Glutamatergic neuron (in vitro differentiated cells): Measurements from ENCODE around the gene PSMC3. TPM values are rescaled to one million over a fixed set of nuclear protein-coding genes. Genes with fewer than 3 reads are reported as not detected.

Source experiments
- DNase-seq: peaks from one replicate; pipeline ENCODE4 v3.0.0; 2022
- H3K27ac Mint-ChIP-seq: one replicate; pipeline ENCODE4 v1.8.0; 2020; ENCODE audit warnings: mild to moderate bottlenecking, mixed read lengths, inconsistent platforms; ENCODE audit not compliant: unreplicated experiment
- H3K27me3 Mint-ChIP-seq: one replicate; pipeline ENCODE4 v1.8.0; 2020; ENCODE audit warnings: mild to moderate bottlenecking, moderate library complexity, mixed read lengths, inconsistent platforms; ENCODE audit not compliant: unreplicated experiment
- H3K36me3 Mint-ChIP-seq: one replicate; pipeline ENCODE4 v1.8.0; 2020; ENCODE audit warnings: mild to moderate bottlenecking, mixed read lengths, inconsistent platforms; ENCODE audit not compliant: unreplicated experiment
- H3K4me1 Mint-ChIP-seq: one replicate; pipeline ENCODE4 v1.8.0; 2020; ENCODE audit warnings: mild to moderate bottlenecking, low read depth, mixed read lengths, inconsistent platforms; ENCODE audit not compliant: unreplicated experiment
- H3K4me3 Mint-ChIP-seq: one replicate; pipeline ENCODE4 v1.8.0; 2020; ENCODE audit warnings: mild to moderate bottlenecking, mixed read lengths, inconsistent platforms; ENCODE audit not compliant: unreplicated experiment
- H3K9me3 Mint-ChIP-seq: one replicate; pipeline ENCODE4 v1.8.0; 2020; ENCODE audit warnings: mild to moderate bottlenecking, moderate library complexity, mixed read lengths, inconsistent platforms; ENCODE audit not compliant: unreplicated experiment
- CTCF ChIP-seq: fragments of 200-600 bp; sonication (generic); IDR thresholded peaks from one replicate; pipeline ENCODE4 v1.5.0; 2021; ENCODE audit not compliant: partially characterized antibody, unreplicated experiment
- total RNA-seq: library from RNA; stranded (reverse); fragmentation: NEBNext Ultra II Directional; extraction: Animal tissue kit (Norgen Biotek cat#: 25700); gene quantifications from one replicate; pipeline ENCODE4 v1.2.1, GENCODE V29; 2021; ENCODE audit not compliant: unreplicated experiment

Gene PSMC3
- total RNA-seq, 1 donor from 2014 or later, result 112 TPM

GRCh38 chr11:47415091-47415854 is 11.0 kb downstream of the PSMC3 start:
- peaks cover 6% of the 10 kb centered on the region for H3K9me3 Mint-ChIP-seq
- H3K27ac Mint-ChIP-seq, result no peak overlapping the region
- H3K4me3 Mint-ChIP-seq, result no peak overlapping the region
- H3K4me1 Mint-ChIP-seq, result no peaks in the 10 kb centered on the region
- no peak for TF ChIP-seq CTCF
- H3K36me3 Mint-ChIP-seq, result peaks cover 10% of the 10 kb centered on the region
- peaks cover 10% of the 10 kb centered on the region for H3K27me3 Mint-ChIP-seq
- DNase-seq, result no peak

- no peak for DNase-seq
- H3K36me3 Mint-ChIP-seq, result peaks cover 5% of the 10 kb centered on the region
- TF ChIP-seq CTCF, result no peak
- H3K9me3 Mint-ChIP-seq, result peaks cover 4% of the 10 kb centered on the region
- H3K27ac Mint-ChIP-seq, result no peak overlapping the region
- no peaks in the 10 kb centered on the region for H3K4me1 Mint-ChIP-seq
- peaks cover 10% of the 10 kb centered on the region for H3K27me3 Mint-ChIP-seq
- no peak overlapping the region for H3K4me3 Mint-ChIP-seq
Measured at GRCh38 chr11:47414685-47415070, 11.6 kb downstream of the PSMC3 start.

GRCh38 chr11:47413908-47414684 is 12.1 kb downstream of the PSMC3 start:
- no peak for TF ChIP-seq CTCF
- Mint-ChIP-seq H3K9me3 (peaks cover 4% of the 10 kb centered on the region), H3K27me3 (peaks cover 12% of the 10 kb centered on the region), H3K36me3 (peaks cover 5% of the 10 kb centered on the region), H3K4me3 (no peak overlapping the region), H3K4me1 (no peaks in the 10 kb centered on the region), H3K27ac (no peak overlapping the region)
- no peak for DNase-seq

GRCh38 chr11:47413351-47413750 is 12.9 kb downstream of the PSMC3 start:
- no peak overlapping the region for H3K27ac Mint-ChIP-seq
- no peak for TF ChIP-seq CTCF
- H3K4me1 Mint-ChIP-seq, result no peaks in the 10 kb centered on the region
- H3K9me3 Mint-ChIP-seq, result peaks cover 5% of the 10 kb centered on the region
- no peak overlapping the region for H3K4me3 Mint-ChIP-seq
- peaks cover 5% of the 10 kb centered on the region for H3K36me3 Mint-ChIP-seq
- peaks cover 17% of the 10 kb centered on the region for H3K27me3 Mint-ChIP-seq
- no peak for DNase-seq
